AG10803 (cell line): Measurements from ENCODE around the gene CDH8.

Experiments
- DNase-seq: peaks from one replicate; pipeline ENCODE4 v3.0.0; 2010; ENCODE audit warnings: low read depth
- H3K4me3 ChIP-seq: 2 replicates; pipeline ENCODE4 v1.5.1; 2011; ENCODE audit warnings: mild to moderate bottlenecking, low read length, control low read depth
- CTCF ChIP-seq: conservative IDR thresholded peaks from 2 replicates; pipeline ENCODE4 v1.5.1; 2011; ENCODE audit warnings: mild to moderate bottlenecking, low read length, control low read depth, inconsistent platforms

The CDH8 gene

DNA sequence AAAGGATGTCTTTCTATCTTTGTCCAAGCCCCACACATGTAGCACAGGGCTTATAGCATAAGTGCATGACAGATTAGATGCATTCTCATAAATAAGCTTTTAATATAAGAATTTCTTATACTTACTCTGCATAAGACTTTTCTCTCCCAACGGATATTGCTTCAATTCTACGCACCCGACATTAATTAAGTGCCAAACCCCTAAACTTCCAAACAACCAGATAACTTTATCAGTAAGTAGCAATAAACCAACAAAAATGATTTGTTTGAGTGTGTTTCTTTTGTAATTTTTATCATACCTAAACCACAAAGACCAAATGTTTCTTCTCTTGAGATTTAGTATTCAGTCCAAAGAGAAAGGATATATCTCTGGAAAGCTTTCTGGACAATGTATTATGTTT is 391.5 kb downstream of the CDH8 start:
- no peak overlapping the region for H3K4me3 ChIP-seq
- no peak for TF ChIP-seq CTCF
- no peak for DNase-seq

- no peak for TF ChIP-seq CTCF
- no peak for DNase-seq
- no peak overlapping the region for H3K4me3 ChIP-seq
These were observed 418.9 kb downstream of the CDH8 start for GRCh38 chr16:61617219-61617783.

DNA sequence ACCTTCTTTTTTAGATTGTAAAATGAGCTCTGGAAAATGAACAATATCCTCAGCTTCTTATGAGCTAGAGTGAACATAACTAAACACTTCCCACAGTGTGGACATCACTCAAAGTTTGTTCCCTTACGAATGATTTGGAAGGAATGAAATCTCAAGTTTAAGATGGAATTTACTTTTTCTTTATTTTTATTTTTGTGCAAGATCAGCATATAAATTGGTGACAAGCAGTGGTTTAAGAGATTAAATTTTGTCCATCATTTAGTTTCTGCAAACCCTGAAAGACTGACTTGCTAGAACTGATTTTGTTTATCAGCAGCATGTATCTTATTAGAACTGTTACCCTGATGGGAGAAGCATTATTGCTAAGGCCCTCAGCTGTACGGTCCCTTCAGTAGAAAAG is 420.1 kb downstream of the CDH8 start:
- H3K4me3 ChIP-seq = no peak overlapping the region
- DNase-seq = no peak
- TF ChIP-seq CTCF = no peak

DNA sequence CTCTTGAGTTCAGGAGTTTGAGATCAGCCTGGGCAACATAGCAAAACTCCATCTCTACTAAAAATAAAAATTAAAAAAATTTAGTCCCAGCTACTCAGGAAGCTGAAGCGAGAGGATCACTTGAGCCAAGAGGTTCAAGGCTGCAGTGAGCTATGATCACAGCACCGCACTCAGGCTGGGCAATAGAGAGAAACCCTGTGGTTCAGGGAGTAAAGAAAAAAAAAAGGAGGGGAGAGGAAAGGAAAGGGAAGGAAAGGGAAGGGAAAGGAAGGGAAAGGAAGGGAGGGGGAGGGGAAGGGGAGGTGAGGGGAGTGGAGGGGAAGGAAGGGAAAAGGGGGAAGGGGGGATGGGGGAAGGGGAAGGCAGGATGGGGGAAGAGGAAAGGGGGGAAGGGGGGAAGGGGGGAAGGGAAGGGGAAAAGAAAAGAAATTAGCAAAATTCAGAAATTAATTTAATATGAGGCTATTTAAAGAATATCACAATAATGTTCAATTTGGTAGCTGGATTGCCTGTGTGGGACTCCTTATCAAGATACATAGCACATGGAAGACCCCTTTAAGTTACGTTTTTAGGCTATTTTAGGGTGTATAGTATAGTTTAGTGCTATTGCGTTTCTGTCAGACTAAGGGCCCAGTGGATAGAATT is 424.3 kb downstream of the CDH8 start:
- no peak overlapping the region for H3K4me3 ChIP-seq
- no peak for DNase-seq
- TF ChIP-seq CTCF = no peak

DNA sequence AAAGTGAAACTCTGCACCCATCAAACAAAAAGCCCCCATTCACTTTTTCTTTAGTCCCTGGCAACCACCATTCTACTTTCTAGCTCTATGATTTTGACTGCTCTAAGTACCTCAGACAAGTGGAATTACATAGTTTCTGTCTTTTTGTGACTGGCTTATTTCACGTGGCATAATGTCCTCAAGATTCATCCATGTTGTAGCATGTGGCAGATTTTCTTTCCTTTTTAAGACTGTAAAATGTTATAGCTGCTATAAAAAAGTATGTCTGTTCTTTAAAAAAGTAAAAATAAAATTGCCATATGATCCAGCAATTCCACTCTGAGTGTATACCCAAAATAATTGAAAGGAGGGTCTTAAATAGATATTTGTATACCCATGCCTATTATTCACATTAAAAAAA is 429.7 kb downstream of the CDH8 start:
- DNase-seq = no peak
- TF ChIP-seq CTCF = no peak
- no peak overlapping the region for H3K4me3 ChIP-seq
